HG03159 (cell line): ENCODE results near the gene UBR4.
"Not testable (repeated sequence)": the region's sequence is repeated elsewhere in the genome, so short reads cannot be mapped to it uniquely, and the experiment has no call there.

Source experiments
- ATAC-seq: cut with Tn5 transposase; IDR thresholded peaks from one replicate; pipeline ENCODE4 v1.9.1; 2021; ENCODE audit warnings: mild to moderate bottlenecking, moderate library complexity; ENCODE audit not compliant: unreplicated experiment

UBR4 gene

DNA sequence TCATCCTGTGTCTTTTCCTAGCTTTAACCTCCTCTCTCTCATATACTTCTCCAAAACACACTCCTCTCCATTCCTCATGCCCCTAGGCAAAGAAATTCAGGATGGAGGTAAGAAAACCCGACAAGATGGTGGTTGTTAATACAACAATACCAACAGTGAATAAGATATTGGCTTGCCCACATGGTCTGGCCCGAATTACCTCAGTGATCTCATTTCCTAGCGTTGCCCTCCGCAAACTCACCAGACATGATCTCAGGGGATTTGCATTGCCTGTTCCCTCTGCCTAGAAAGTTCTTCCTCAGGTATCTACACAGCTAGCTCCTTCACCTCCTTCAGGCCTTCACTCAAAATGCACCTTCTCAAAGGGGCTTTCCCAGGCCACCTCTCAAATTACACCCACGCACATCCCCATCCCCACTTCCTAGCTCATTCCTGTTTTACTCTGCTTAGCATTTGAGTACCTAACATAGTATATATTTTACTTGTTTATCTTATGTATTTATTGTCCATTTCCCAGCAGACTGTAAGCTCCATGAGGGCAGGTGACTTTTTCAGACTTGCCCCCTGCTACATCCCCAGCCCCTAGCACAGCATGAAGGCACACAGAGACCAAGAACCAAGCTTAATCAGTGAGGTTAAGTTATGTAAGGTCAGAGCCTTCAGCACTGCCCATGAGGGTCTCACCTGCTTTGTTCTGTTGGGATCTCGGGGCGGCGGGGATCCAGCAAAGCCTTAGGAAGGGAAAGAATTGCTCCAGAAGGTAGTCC, 10.2 kb upstream of the UBR4 start:
- no peak for ATAC-seq

GRCh38 chr1:19219451-19219850, 9.4 kb upstream of the UBR4 start:
- ATAC-seq, result no peak

GRCh38 chr1:19216585-19216984, 6.5 kb upstream of the UBR4 start:
- ATAC-seq, result not testable (repeated sequence)

GRCh38 chr1:19213580-19213979, 3.5 kb upstream of the UBR4 start:
- ATAC-seq, result no peak

DNA sequence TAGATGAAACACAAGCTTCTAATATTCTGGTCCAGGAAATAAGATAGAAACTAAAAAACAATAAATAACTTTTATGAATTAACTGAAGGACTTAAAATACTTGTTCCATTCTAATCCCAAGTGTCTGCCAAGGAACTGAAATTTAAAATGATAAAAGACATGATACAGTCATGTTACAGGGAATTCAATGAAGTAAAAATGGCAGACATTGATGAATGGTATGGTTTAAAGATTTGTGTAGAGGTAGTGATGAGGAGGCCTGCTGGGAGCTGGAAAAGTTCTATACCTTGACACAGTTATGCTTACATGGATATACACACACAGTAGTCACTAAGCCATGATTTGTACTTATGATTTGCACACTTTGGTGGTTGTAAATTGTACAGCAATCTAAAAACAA, 2.1 kb upstream of the UBR4 start:
- no peak for ATAC-seq

- no peak for ATAC-seq
Observed at GRCh38 chr1:19210772-19211549, 895 bp upstream of the UBR4 start.

- peak; percentile 46 for ATAC-seq
Observed at GRCh38 chr1:19209439-19209989, 552 bp downstream of the UBR4 start.

DNA sequence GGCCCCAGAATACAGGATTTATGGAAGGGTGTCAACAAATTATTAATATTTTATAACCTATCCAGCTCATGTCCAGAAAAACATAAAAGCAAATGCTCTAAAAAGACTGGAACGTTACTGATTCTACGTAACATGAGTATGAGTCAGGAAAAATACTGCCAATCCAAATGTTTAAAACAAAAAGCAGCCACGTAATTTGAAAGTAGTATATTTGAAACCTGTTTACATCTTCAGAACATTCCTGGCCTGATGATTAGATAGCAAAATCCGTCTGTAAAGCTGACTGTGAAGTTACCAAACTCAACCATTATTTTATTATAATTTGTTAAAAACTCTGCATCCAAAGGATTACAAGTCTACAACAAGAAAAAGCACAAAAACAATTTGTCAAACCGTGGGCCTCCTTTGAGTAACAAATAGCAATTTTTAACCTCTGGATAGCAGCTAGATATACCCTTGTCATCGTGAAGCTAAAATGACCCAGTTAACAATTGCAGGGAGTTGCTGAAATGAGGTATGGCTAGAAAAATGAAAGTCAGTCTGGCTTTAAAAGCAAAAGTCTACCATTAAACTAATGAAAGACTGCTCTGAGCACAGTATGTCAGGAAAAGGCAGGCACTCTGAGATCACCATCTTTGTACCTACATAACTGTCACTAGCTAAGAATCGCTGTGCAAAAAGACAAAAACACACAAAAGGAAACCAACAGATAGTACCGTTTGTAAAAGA, 1.2 kb downstream of the UBR4 start:
- no peak for ATAC-seq

DNA sequence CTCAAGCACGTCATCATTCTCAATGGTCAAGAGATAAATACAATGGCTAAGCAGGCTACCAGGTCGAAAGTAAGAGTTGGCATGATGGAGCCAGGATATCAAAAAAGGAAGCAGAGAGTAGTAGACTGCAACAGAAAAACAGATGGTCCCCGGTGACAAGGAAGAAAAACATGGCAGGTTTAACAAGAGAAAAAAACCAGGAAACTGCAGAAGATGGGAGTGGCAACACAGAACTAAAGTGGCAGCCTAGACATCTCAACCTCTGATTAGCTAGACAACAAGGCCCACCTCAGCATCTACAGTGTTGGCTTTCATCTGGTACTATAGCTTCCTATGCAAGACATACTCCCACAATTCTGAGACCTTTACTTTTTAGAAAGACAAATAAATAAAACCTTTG, 3.1 kb downstream of the UBR4 start:
- ATAC-seq, result no peak

GRCh38 chr1:19205845-19206244, 4.2 kb downstream of the UBR4 start:
- ATAC-seq, result no peak

DNA sequence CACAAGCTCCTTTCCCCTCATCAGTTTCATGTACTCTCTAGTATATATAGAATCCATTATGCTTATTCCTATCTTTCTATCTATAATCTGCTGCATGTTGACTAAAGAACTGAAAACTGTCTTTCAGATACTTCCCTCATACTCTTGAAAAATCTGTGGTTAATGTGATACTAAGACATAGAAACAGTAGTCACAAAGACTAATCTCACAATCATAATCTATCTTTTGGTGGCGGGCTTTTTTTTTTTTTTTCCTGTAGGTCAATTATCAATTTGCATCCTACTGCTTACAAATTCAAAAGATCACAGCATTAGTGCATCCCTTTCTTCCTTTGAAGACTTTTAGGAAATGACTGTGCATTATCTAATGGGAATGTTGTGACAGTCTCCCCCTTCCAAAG, 4.7 kb downstream of the UBR4 start:
- ATAC-seq, result no peak

GRCh38 chr1:19204446-19205266, 5.4 kb downstream of the UBR4 start:
- no peak for ATAC-seq

GRCh38 chr1:19203440-19203839, 6.6 kb downstream of the UBR4 start:
- no peak for ATAC-seq

- ATAC-seq, result no peak
Observed at GRCh38 chr1:19202396-19202795, 7.7 kb downstream of the UBR4 start.

DNA sequence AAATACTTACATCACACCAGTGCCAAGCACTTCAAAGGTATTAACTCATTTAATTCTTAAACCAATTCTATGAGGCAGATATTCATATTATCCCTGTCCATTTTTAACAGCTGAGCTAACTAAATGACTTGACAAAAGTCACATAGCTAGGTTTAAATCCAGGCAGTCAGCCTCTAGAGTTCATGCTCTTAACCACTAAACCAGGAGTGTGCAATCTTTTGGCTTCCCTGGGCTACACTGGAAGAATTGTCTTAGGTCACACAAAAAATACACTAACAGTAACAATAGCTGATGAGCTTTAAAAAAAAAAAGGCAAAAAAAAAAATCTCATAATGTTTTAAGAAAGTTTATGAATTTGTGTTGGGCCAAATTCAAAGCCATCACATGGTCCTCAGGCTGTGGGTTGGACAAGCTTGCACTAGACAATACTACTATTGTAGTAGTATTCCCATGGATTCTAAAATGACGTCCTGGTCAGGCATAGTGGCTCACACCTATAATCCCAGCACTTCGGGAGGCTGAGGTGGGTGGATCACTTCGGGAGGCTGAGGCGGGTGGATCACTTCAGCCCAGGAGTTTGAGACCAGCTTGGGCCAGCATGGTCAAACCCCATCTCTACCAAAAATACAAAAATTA, 10.0 kb downstream of the UBR4 start:
- no peak for ATAC-seq

GRCh38 chr1:19199329-19199968, 10.6 kb downstream of the UBR4 start:
- no peak for ATAC-seq

GRCh38 chr1:19198820-19199219, 11.2 kb downstream of the UBR4 start:
- no peak for ATAC-seq

DNA sequence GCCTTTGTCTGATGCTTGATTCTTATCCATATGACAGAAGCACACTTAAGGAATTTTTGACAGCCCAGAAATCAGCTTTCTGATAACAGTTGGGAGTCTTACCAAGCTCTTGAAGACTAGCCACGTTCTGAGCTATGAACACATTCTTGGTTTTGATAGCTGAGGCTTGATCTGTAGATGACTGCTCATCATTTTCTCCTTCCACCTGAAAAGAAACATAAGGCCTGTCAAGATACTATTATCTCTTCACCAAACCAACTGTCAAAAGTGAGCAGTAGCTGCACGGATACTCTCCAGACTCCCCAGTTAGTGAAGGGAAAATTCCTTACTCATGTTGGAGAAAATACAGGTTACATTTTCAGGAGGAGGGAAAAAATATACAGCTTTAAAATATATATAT, 12.2 kb downstream of the UBR4 start:
- ATAC-seq, result no peak

- no peak for ATAC-seq
Observed at GRCh38 chr1:19196331-19196730, 13.7 kb downstream of the UBR4 start.

DNA sequence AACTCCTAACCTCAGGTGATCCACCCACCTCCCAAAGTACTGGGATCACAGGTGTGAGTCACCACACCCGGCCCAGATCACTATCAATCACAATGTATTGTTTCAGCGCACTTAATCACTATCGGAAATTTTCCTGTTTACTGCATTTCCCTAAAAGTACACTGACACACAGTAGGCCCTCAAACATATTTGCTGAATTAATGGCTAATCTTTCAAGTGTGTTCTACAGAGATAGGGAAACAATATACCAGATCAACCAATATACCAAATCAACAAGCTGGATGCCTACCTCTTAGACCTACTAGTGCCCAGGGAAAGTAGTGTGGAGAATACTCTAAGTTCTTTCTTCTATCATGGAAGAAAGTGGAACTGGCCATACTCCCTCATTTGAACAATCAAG, 17.1 kb downstream of the UBR4 start:
- ATAC-seq, result no peak
